PFSK-1 (cell line): Measurements from ENCODE around the gene AXDND1.

Experiments used
- FOXP2 ChIP-seq: optimal IDR thresholded peaks from 2 replicates; pipeline ENCODE3; 2011; ENCODE audit warnings: borderline replicate concordance, control low read depth, inconsistent platforms; ENCODE audit not compliant: insufficient read depth; ENCODE audit errors: extremely low read length, extremely low read depth
- POLR2AphosphoS5 ChIP-seq: IDR thresholded peaks from 2 replicates; pipeline ENCODE4 v1.6.1; 2012; ENCODE audit warnings: low read depth, mild to moderate bottlenecking, control low read depth, low read length, moderate library complexity
- REST ChIP-seq, 2 experiments: IDR thresholded peaks; 2 replicates each; pipeline versions ENCODE4 v1.6.1 to v1.8.0; 2011 to 2012; ENCODE audit warnings: low read depth in 2 of 2, low read length in 2 of 2, control low read depth in 1 of 2, inconsistent platforms in 1 of 2, mild to moderate bottlenecking in 1 of 2, moderate library complexity in 1 of 2; ENCODE audit not compliant: insufficient read depth in 1 of 2
- SIN3A ChIP-seq: IDR thresholded peaks from 2 replicates; pipeline ENCODE4 v1.6.1; 2012; ENCODE audit warnings: mild to moderate bottlenecking, low read length, moderate library complexity, borderline replicate concordance; ENCODE audit not compliant: insufficient read depth
- TAF1 ChIP-seq: IDR thresholded peaks from 2 replicates; pipeline ENCODE4 v1.6.1; 2012; ENCODE audit warnings: low read length, control low read depth, borderline replicate concordance; ENCODE audit not compliant: insufficient read depth

The AXDND1 gene

GRCh38 chr1:179323436-179323835, 42.3 kb upstream of the AXDND1 start:
- no peak for TF ChIP-seq TAF1
- TF ChIP-seq POLR2AphosphoS5, result no peak
- no peak for TF ChIP-seq REST (IDR thresholded peaks at IDR 0.05; ENCODE audit: insufficient read depth in 1 of 2, low read depth in 2 of 2, low read length in 2 of 2)
- TF ChIP-seq FOXP2, result no peak
- no peak for TF ChIP-seq SIN3A

GRCh38 chr1:179325836-179326235, 39.9 kb upstream of the AXDND1 start:
- no peak for TF ChIP-seq REST (IDR thresholded peaks at IDR 0.05; ENCODE audit: insufficient read depth in 1 of 2, low read depth in 2 of 2, low read length in 2 of 2)
- TF ChIP-seq SIN3A, result no peak

GRCh38 chr1:179326746-179327145, 39.0 kb upstream of the AXDND1 start:
- TF ChIP-seq SIN3A (no peak), REST (IDR thresholded peaks at IDR 0.05; ENCODE audit: insufficient read depth in 1 of 2, low read depth in 2 of 2, low read length in 2 of 2) (no peak), TAF1 (no peak), POLR2AphosphoS5 (no peak), FOXP2 (no peak)

- TF ChIP-seq REST (IDR thresholded peaks at IDR 0.05; ENCODE audit: insufficient read depth in 1 of 2, low read depth in 2 of 2, low read length in 2 of 2), result no peak
- TF ChIP-seq POLR2AphosphoS5, result no peak
- no peak for TF ChIP-seq FOXP2
- TF ChIP-seq TAF1, result no peak
These were observed 38.6 kb upstream of the AXDND1 start for GRCh38 chr1:179327196-179327595.

- TF ChIP-seq POLR2AphosphoS5 (no peak), SIN3A (no peak), TAF1 (no peak), FOXP2 (no peak), REST (IDR thresholded peaks at IDR 0.05; ENCODE audit: insufficient read depth in 1 of 2, low read depth in 2 of 2, low read length in 2 of 2) (no peak)
These were observed 38.1 kb upstream of the AXDND1 start for GRCh38 chr1:179327679-179328078.
